OCI-LY3 (cell line): ENCODE measurements around the gene IQGAP2.

Experiments
- H2AFZ ChIP-seq: fragments of 200-600, 300-600 bp; shearing (Covaris generic); 2 replicates; pipeline ENCODE4 v1.6.0; 2014; ENCODE audit warnings: antibody characterized with exemption, low read depth, low read length
- H3K27ac ChIP-seq: fragments of 200-600, 300-600 bp; sonication (generic); 2 replicates; pipeline ENCODE4 v1.5.1; 2014; ENCODE audit warnings: mild to moderate bottlenecking, low read length, moderate library complexity, mixed read lengths
- H3K27me3 ChIP-seq: fragments of 200-600, 300-600 bp; sonication (generic); 2 replicates; pipeline ENCODE4 v1.6.1; 2014; ENCODE audit warnings: low read depth, low read length, mixed read lengths
- H3K36me3 ChIP-seq: fragments of 200-600, 300-600 bp; sonication (generic); replicated peaks from 2 replicates; pipeline ENCODE3; 2014; ENCODE audit warnings: low read depth, low read length, mixed read lengths
- H3K4me1 ChIP-seq: fragments of 300-600, 200-600 bp; sonication (generic); 2 replicates; pipeline ENCODE4 v1.6.1; 2014; ENCODE audit warnings: low read length, mixed read lengths
- H3K4me2 ChIP-seq: fragments of 200-600, 300-600 bp; sonication (generic); 2 replicates; pipeline ENCODE4 v1.6.1; 2014; ENCODE audit warnings: low read length, mixed read lengths
- H3K4me3 ChIP-seq: fragments of 300-600, 200-600 bp; sonication (generic); 2 replicates; pipeline ENCODE4 v1.5.1; 2014; ENCODE audit warnings: antibody characterized with exemption, mild to moderate bottlenecking, low read length, moderate library complexity
- H3K79me2 ChIP-seq: fragments of 300-600, 200-600 bp; shearing (Covaris generic); 2 replicates; pipeline ENCODE4 v1.6.1; 2014; ENCODE audit warnings: mild to moderate bottlenecking, low read length, mixed read lengths
- H3K9ac ChIP-seq: fragments of 300-600, 200-600 bp; shearing (Covaris generic); 2 replicates; pipeline ENCODE4 v1.6.0; 2014; ENCODE audit warnings: mild to moderate bottlenecking, low read length, moderate library complexity
- H3K9me3 ChIP-seq: fragments of 200-600, 300-600 bp; shearing (Covaris generic); 2 replicates; pipeline ENCODE4 v1.6.1; 2014; ENCODE audit warnings: low read length, mixed read lengths; ENCODE audit not compliant: insufficient read depth
- H4K20me1 ChIP-seq: fragments of 200-600, 300-600 bp; sonication (generic); 2 replicates; pipeline ENCODE4 v1.6.1; 2016; ENCODE audit warnings: low read length, mixed read lengths; ENCODE audit not compliant: insufficient read depth
- CTCF ChIP-seq: fragments of 200-600, 300-600 bp; sonication (generic); IDR thresholded peaks from 2 replicates; pipeline ENCODE4 v1.5.1; 2014; ENCODE audit warnings: antibody characterized with exemption, low read length, low read depth
- EZH2phosphoT487 ChIP-seq: fragments of 200-600 bp; shearing (Covaris generic); IDR thresholded peaks from 2 replicates; pipeline ENCODE4 v1.6.1; 2018; ENCODE audit warnings: antibody characterized with exemption, mixed run types, low read depth

The IQGAP2 gene

GRCh38 chr5:76660360-76660759, 257.3 kb downstream of the IQGAP2 start:
- Histone ChIP-seq H3K79me2 (no peaks in the 10 kb centered on the region), H3K4me1 (peaks cover 23% of the 10 kb centered on the region), H3K27ac (no peak overlapping the region), H4K20me1 (no peaks in the 10 kb centered on the region), H3K27me3 (no peaks in the 10 kb centered on the region), H3K4me3 (no peak overlapping the region), H3K9ac (no peak overlapping the region), H3K4me2 (no peak overlapping the region), H3K9me3 (no peaks in the 10 kb centered on the region), H2AFZ (no peak overlapping the region), H3K36me3 (no peaks in the 10 kb centered on the region)
- TF ChIP-seq EZH2phosphoT487 = no peak
- TF ChIP-seq CTCF = no peak

GRCh38 chr5:76662521-76662920, 259.4 kb downstream of the IQGAP2 start:
- Histone ChIP-seq H3K4me3 (no peak overlapping the region), H3K9ac (no peak overlapping the region), H3K4me2 (no peak overlapping the region), H3K79me2 (no peaks in the 10 kb centered on the region), H3K9me3 (no peaks in the 10 kb centered on the region), H3K4me1 (peaks cover 23% of the 10 kb centered on the region), H4K20me1 (no peaks in the 10 kb centered on the region), H2AFZ (no peak overlapping the region), H3K27ac (no peak overlapping the region), H3K36me3 (no peaks in the 10 kb centered on the region), H3K27me3 (no peaks in the 10 kb centered on the region)
- TF ChIP-seq EZH2phosphoT487 (no peak), CTCF (no peak)

GRCh38 chr5:76663573-76663972, 260.5 kb downstream of the IQGAP2 start:
- Histone ChIP-seq H2AFZ (no peak overlapping the region), H3K27me3 (no peaks in the 10 kb centered on the region), H3K4me1 (peaks cover 23% of the 10 kb centered on the region), H3K9me3 (no peaks in the 10 kb centered on the region), H3K27ac (no peak overlapping the region), H3K36me3 (no peaks in the 10 kb centered on the region), H3K9ac (no peak overlapping the region), H3K4me2 (peak overlapping the region; percentile 66), H4K20me1 (no peaks in the 10 kb centered on the region), H3K79me2 (no peaks in the 10 kb centered on the region), H3K4me3 (peak overlapping the region; percentile 52)
- TF ChIP-seq EZH2phosphoT487 (no peak), CTCF (no peak)

GRCh38 chr5:76664079-76664478, 261.0 kb downstream of the IQGAP2 start:
- Histone ChIP-seq H3K4me2 (peak overlapping the region; percentile 66), H3K9ac (no peak overlapping the region), H4K20me1 (no peaks in the 10 kb centered on the region), H3K36me3 (no peaks in the 10 kb centered on the region), H3K79me2 (no peaks in the 10 kb centered on the region), H3K27me3 (no peaks in the 10 kb centered on the region), H3K4me1 (peaks cover 23% of the 10 kb centered on the region), H3K4me3 (peak overlapping the region; percentile 52), H2AFZ (no peak overlapping the region), H3K27ac (no peak overlapping the region), H3K9me3 (no peaks in the 10 kb centered on the region)
- TF ChIP-seq EZH2phosphoT487 = no peak

GRCh38 chr5:76667495-76667894, 264.4 kb downstream of the IQGAP2 start:
- H3K4me1 ChIP-seq = peaks cover 18% of the 10 kb centered on the region
- no peak for TF ChIP-seq EZH2phosphoT487
- no peak for TF ChIP-seq CTCF
- H4K20me1 ChIP-seq = no peaks in the 10 kb centered on the region
- H2AFZ ChIP-seq = no peak overlapping the region
- no peaks in the 10 kb centered on the region for H3K9me3 ChIP-seq
- no peaks in the 10 kb centered on the region for H3K36me3 ChIP-seq
- H3K27ac ChIP-seq = no peak overlapping the region
- no peak overlapping the region for H3K9ac ChIP-seq
- no peak overlapping the region for H3K4me3 ChIP-seq
- no peaks in the 10 kb centered on the region for H3K27me3 ChIP-seq
- H3K4me2 ChIP-seq = no peak overlapping the region
- H3K79me2 ChIP-seq = no peaks in the 10 kb centered on the region
